ENCODE data around the gene KIAA1217.

DNA sequence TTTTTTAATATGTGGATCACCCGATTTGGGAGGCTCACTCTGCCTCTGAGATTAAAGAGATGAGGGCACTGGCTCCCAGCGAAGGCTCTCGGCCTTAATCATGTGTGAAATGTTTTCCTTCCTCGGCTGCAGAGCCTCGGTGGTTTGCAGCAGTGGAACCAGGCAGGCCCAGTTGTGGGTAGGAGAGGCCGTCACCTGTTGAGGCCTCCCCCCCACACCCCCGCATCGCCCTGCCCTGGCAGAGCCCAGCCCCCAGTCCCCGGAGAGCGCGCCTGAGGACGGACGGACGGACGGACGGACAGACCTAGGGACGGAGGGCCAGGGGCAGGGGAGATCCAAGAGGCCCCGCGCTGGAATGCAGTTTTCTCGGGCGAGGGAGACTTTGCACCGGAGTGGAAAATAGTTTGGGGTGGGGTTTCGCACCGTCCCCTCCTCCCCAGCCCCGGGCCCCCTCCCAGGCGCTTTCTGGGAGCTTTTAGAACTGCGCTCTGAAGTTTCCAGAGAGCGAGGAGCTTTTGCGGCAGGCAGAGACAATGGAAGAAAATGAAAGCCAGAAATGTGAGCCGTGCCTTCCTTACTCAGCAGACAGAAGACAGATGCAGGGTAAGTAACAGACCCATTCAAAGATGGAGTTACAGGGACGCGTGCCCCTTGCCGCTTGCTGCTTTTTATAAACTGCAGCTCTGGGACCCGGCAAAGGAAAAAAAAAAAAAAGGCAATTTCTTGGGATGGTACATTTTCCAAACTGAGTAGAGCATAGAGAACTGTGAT lies at the start of gene KIAA1217:
- TF ChIP-seq POLR2A (IDR thresholded peaks at IDR 0.05; ENCODE audit: low read length) (no peak), GATA1 (IDR thresholded peaks at IDR 0.05; ENCODE audit: low read depth, low read length) (no peak)
